Trophoblast cell (in vitro differentiated cells and primary cell): ENCODE results near the gene INSIG1.

Source experiments
- DNase-seq, 2 donors: peaks; one replicate each; pipeline ENCODE4 v3.0.0-alpha.2; 2016
- H2AFZ ChIP-seq: 2 replicates; pipeline ENCODE4 v1.6.1; 2013; ENCODE audit warnings: low read length, moderate library complexity, mild to moderate bottlenecking; ENCODE audit not compliant: insufficient read depth, poor library complexity
- H2AK5ac ChIP-seq: 2 replicates; pipeline ENCODE4 v1.6.1; 2013; ENCODE audit warnings: mild to moderate bottlenecking, low read length
- H2BK120ac ChIP-seq: 2 replicates; pipeline ENCODE4 v1.6.1; 2013; ENCODE audit warnings: low read length, mild to moderate bottlenecking, moderate library complexity; ENCODE audit not compliant: insufficient read depth, poor library complexity
- H2BK12ac ChIP-seq: 2 replicates; pipeline ENCODE4 v1.6.1; 2013; ENCODE audit warnings: mild to moderate bottlenecking, low read length, moderate library complexity
- H2BK5ac ChIP-seq: 2 replicates; pipeline ENCODE4 v1.6.1; 2013; ENCODE audit warnings: low read length, low read depth, moderate library complexity, mild to moderate bottlenecking; ENCODE audit not compliant: poor library complexity
- H3K14ac ChIP-seq: 2 replicates; pipeline ENCODE4 v1.6.1; 2013; ENCODE audit warnings: mild to moderate bottlenecking, low read length
- H3K18ac ChIP-seq: 2 replicates; pipeline ENCODE4 v1.6.1; 2013; ENCODE audit warnings: mild to moderate bottlenecking, low read length
- H3K23ac ChIP-seq: 2 replicates; pipeline ENCODE4 v1.6.1; 2013; ENCODE audit warnings: low read length
- H3K27ac ChIP-seq: 2 replicates; pipeline ENCODE4 v1.5.1; 2013; ENCODE audit warnings: low read depth, mild to moderate bottlenecking, inconsistent platforms, low read length, moderate library complexity
- H3K27me3 ChIP-seq: 2 replicates; pipeline ENCODE4 v1.6.1; 2013; ENCODE audit warnings: inconsistent platforms, mild to moderate bottlenecking, low read length, moderate library complexity; ENCODE audit not compliant: insufficient read depth
- H3K36me3 ChIP-seq, 2 experiments: 1 replicate in 1 of 2; 2 replicates in 1 of 2; pipeline ENCODE4 v1.6.1; 2013; ENCODE audit warnings: low read length in 2 of 2, mild to moderate bottlenecking in 2 of 2, moderate library complexity in 1 of 2; ENCODE audit not compliant: insufficient read depth in 2 of 2, control insufficient read depth in 1 of 2
- H3K4ac ChIP-seq: 2 replicates; pipeline ENCODE4 v1.6.1; 2013; ENCODE audit warnings: low read depth, mild to moderate bottlenecking, low read length, moderate library complexity
- H3K4me1 ChIP-seq, 2 experiments: 1 replicate in 1 of 2; 2 replicates in 1 of 2; pipeline ENCODE4 v1.6.1; 2013; ENCODE audit warnings: low read length in 2 of 2, mild to moderate bottlenecking in 2 of 2, moderate library complexity in 1 of 2; ENCODE audit not compliant: insufficient read depth in 2 of 2, control insufficient read depth in 1 of 2
- H3K4me2 ChIP-seq: 2 replicates; pipeline ENCODE4 v1.6.1; 2013; ENCODE audit warnings: inconsistent platforms, mild to moderate bottlenecking, low read length, moderate library complexity
- H3K4me3 ChIP-seq: 2 replicates; pipeline ENCODE4 v1.5.1; 2013; ENCODE audit warnings: mild to moderate bottlenecking, low read depth, low read length, inconsistent platforms
- H3K79me1 ChIP-seq: one replicate; pipeline ENCODE4 v1.6.1; 2013; ENCODE audit warnings: low read length
- H3K79me2 ChIP-seq: 2 replicates; pipeline ENCODE4 v1.6.1; 2013; ENCODE audit warnings: low read length, mild to moderate bottlenecking; ENCODE audit not compliant: control insufficient read depth, insufficient read depth, poor library complexity
- H3K9ac ChIP-seq: 2 replicates; pipeline ENCODE4 v1.6.1; 2013; ENCODE audit warnings: mild to moderate bottlenecking, low read length
- H3K9me3 ChIP-seq: 2 replicates; pipeline ENCODE4 v1.6.1; 2013; ENCODE audit warnings: low read depth, mild to moderate bottlenecking, control low read depth, inconsistent platforms, low read length; ENCODE audit not compliant: insufficient read depth
- H4K12ac ChIP-seq: 2 replicates; pipeline ENCODE4 v1.6.1; 2013; ENCODE audit warnings: low read depth, mild to moderate bottlenecking, low read length, moderate library complexity
- H4K8ac ChIP-seq: 2 replicates; pipeline ENCODE4 v1.6.1; 2013; ENCODE audit warnings: low read depth, mild to moderate bottlenecking, low read length, moderate library complexity
- H4K91ac ChIP-seq: one replicate; pipeline ENCODE4 v1.6.1; 2013; ENCODE audit warnings: low read depth, mild to moderate bottlenecking, low read length, moderate library complexity
- WGBS: extraction: QIAGEN DNeasy Blood & Tissue Kit; methylation state at CpG from one replicate; pipeline ENCODE4 v1.1.7; 2013; ENCODE audit warnings: missing lambda C conversion rate; ENCODE audit not compliant: insufficient read length, insufficient coverage; ENCODE audit errors: extremely low coverage; 5-methylcytosine and 5-hydroxymethylcytosine counted together

The INSIG1 gene

DNA sequence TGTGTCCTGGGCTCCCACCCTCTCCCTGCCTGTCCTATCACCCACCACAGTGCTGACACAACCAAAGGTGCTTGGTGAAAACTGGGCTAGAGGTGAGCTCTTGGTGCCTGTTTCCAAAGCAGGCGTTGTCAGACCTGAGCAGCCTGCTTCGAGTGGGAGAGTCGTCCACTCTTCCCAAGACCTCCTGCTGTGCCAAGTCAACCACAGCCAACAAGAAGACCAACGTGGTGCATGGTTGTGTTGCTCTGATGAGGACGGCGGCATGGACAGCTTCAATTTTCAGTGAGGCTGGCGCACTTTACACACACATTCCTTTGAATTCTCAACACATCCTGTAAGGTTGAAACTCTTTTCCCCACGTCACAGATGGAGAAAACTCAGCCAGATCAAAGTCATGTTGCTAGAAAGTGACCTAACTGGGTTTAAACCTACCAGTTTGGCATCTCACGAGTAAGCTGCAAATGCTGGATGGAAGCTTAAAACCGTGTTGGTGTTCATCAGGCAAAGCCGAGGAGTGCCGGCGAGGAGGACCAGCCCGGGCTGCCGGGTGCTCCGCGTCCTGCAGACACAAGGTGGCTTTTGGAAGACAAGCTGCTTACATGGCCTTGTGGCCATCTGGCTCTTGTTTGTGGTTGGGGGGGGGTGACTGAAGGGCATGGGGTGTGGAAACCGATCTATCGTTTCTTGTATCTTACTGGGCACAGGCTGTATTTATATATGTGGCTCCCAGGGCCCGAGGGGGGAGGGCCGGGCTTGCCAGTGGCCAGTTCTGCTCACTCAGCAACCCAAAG, 39.3 kb downstream of the INSIG1 start:
- WGBS: no CpG with 5 or more reads among the region's 21 CpGs
- no peak for DNase-seq
- no peak overlapping the region for H3K23ac ChIP-seq

DNA sequence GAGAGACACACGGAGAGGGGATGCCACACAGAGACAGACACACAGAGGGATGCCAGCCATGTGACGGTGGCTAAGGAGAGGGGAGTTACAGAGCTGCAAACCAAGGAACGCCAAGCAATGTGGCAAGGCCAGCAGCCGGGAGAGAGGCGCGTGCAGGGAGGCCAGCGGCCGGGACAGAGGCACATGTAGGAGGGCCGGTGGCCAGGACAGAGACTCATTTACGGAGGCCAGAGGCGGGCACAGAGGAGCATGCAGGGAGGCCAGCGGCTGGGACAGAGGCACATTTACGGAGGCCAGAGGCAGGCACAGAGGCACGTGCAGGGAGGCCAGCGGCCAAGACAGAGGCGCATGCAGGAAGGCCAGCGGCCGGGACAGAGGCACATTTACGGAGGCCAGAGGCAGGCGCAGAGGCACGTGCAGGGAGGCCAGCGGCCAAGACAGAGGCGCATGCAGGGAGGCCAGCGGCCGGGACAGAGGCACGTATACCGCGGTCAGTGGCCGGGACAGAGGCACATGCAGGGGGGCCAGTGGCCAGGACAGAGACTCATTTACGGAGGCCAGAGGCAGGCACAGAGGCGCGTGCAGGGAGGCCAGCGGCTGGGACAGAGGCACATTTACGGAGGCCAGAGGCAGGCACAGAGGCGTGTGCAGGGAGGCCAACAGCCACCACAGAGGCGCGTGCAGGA, 40.4 kb downstream of the INSIG1 start:
- Histone ChIP-seq H2AK5ac (no peak overlapping the region), H3K14ac (no peak overlapping the region), H3K23ac (no peak overlapping the region)

More for the DNA sequence above, 39.3 kb downstream of the INSIG1 start:
- Histone ChIP-seq H2AK5ac (no peak overlapping the region), H3K79me2 (no peaks in the 10 kb centered on the region), H3K4me3 (no peak overlapping the region), H3K18ac (no peak overlapping the region), H2BK12ac (no peak overlapping the region), H3K4me2 (no peak overlapping the region), H3K14ac (no peak overlapping the region), H3K9ac (no peak overlapping the region), H3K27me3 (no peaks in the 10 kb centered on the region), H3K4ac (no peak overlapping the region), H4K12ac (no peak overlapping the region), H4K8ac (no peak overlapping the region), H2BK120ac (no peak overlapping the region), H2AFZ (no peak overlapping the region), H3K9me3 (peaks cover 9% of the 10 kb centered on the region), H3K36me3 (no peaks in the 10 kb centered on the region), H3K79me1 (no peaks in the 10 kb centered on the region), H3K27ac (no peak overlapping the region), H3K4me1 (no peaks in the 10 kb centered on the region), H4K91ac (no peak overlapping the region), H2BK5ac (no peak overlapping the region)

DNA sequence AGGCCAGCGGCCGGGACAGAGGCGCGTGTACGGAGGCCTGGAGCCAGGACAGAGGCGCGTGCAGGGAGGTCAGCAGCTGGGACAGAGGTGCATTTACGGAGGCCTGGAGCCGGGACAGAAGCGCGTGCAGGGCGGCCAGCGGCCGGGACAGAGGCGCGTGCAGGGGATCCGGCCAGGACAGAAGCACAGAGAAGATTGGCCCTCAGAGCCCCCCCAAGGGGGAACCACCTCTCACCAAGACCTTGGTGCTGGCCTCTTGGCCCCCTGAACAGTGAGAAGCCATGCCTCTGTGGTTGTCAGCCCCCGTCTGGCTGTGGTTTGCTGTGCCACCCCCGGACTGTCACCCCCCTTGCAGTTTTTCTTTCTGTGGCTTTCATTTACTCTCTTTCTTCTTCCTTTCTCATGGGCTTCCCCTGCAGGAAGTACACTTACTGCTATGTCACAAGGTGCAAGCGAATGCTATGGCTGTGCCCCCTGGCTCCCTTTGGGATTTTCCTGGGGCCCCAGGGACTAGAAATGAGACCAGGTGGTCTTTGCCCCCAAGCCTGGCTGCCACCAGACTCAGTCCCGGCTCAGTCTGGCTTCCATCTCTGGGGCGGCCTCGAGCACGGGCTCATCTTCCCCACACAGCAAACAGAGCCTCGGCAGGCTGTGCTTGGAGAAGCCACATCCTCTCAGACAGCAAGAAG, 41.1 kb downstream of the INSIG1 start:
- no peak overlapping the region for H2BK12ac ChIP-seq
- H3K27me3 ChIP-seq: no peaks in the 10 kb centered on the region
- no peak overlapping the region for H3K4ac ChIP-seq
- H4K8ac ChIP-seq: no peak overlapping the region
- no peak overlapping the region for H2AFZ ChIP-seq
- H3K79me2 ChIP-seq: no peaks in the 10 kb centered on the region
- no CpG with 5 or more reads among the region's 25 CpGs for WGBS
- H3K9ac ChIP-seq: no peak overlapping the region
- H2AK5ac ChIP-seq: no peak overlapping the region
- no peak for DNase-seq
- no peak overlapping the region for H2BK120ac ChIP-seq
- H4K12ac ChIP-seq: no peak overlapping the region
- peaks cover 10% of the 10 kb centered on the region for H3K9me3 ChIP-seq
- H3K4me2 ChIP-seq: no peak overlapping the region
- H3K23ac ChIP-seq: no peak overlapping the region
- no peaks in the 10 kb centered on the region for H3K79me1 ChIP-seq
- H4K91ac ChIP-seq: no peak overlapping the region
- no peak overlapping the region for H3K14ac ChIP-seq
- no peak overlapping the region for H3K27ac ChIP-seq
- no peaks in the 10 kb centered on the region for H3K36me3 ChIP-seq
- no peak overlapping the region for H3K4me3 ChIP-seq
- H3K4me1 ChIP-seq: no peaks in the 10 kb centered on the region
- no peak overlapping the region for H3K18ac ChIP-seq
- H2BK5ac ChIP-seq: no peak overlapping the region

More for the DNA sequence above, 40.4 kb downstream of the INSIG1 start:
- Histone ChIP-seq H3K79me2 (no peaks in the 10 kb centered on the region), H3K36me3 (no peaks in the 10 kb centered on the region), H3K4me3 (no peak overlapping the region), H2BK5ac (no peak overlapping the region), H3K4me1 (no peaks in the 10 kb centered on the region), H2AFZ (no peak overlapping the region), H3K27ac (no peak overlapping the region), H2BK120ac (no peak overlapping the region), H3K4me2 (no peak overlapping the region), H3K27me3 (no peaks in the 10 kb centered on the region), H3K79me1 (no peaks in the 10 kb centered on the region), H3K9me3 (peaks cover 7% of the 10 kb centered on the region), H4K8ac (no peak overlapping the region), H4K12ac (no peak overlapping the region), H3K18ac (no peak overlapping the region), H3K4ac (no peak overlapping the region), H2BK12ac (no peak overlapping the region), H4K91ac (no peak overlapping the region), H3K9ac (no peak overlapping the region)
- no CpG with 5 or more reads among the region's 37 CpGs for WGBS
- no peak for DNase-seq

DNA sequence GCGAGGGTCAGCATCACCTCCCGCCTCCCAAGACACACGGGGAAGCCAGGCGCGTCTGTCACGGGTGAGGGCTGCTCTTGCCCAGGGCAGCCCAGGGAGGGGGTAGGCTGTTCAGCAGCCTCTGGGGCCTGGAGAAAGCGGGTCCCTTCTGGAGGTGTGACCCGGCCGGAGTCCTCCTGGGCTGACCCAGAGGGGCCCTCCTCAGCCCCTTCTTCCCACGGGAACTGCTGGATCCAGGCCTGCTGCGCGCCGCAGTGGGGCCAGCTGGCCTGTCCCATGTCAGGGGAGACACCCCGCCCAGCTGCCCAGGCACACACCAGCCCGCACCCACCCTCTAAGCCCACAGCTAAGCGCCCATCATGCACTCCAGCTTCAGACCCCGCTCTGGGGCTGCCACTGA, 41.8 kb downstream of the INSIG1 start:
- no peak overlapping the region for H2AK5ac ChIP-seq
- H3K23ac ChIP-seq: no peak overlapping the region
- H3K9me3 ChIP-seq: peaks cover 10% of the 10 kb centered on the region
- H3K4me2 ChIP-seq: no peak overlapping the region
- no peak overlapping the region for H3K18ac ChIP-seq
- no CpG with 5 or more reads among the region's 17 CpGs for WGBS
- H4K8ac ChIP-seq: no peak overlapping the region
- H3K4me1 ChIP-seq: no peaks in the 10 kb centered on the region
- no peak overlapping the region for H4K91ac ChIP-seq
- no peak overlapping the region for H3K27ac ChIP-seq
- H3K36me3 ChIP-seq: no peaks in the 10 kb centered on the region
- H3K79me1 ChIP-seq: no peaks in the 10 kb centered on the region
- no peak for DNase-seq
- no peaks in the 10 kb centered on the region for H3K27me3 ChIP-seq
- H2BK5ac ChIP-seq: no peak overlapping the region
- no peak overlapping the region for H3K4ac ChIP-seq
- no peak overlapping the region for H2BK120ac ChIP-seq
- H2AFZ ChIP-seq: no peak overlapping the region
- no peak overlapping the region for H4K12ac ChIP-seq
- H2BK12ac ChIP-seq: no peak overlapping the region
- no peak overlapping the region for H3K14ac ChIP-seq
- H3K9ac ChIP-seq: no peak overlapping the region
- H3K79me2 ChIP-seq: no peaks in the 10 kb centered on the region
- no peak overlapping the region for H3K4me3 ChIP-seq
